Measurements from ENCODE around the gene TANGO2. TPM values are rescaled to one million over a fixed set of nuclear protein-coding genes. Genes with fewer than 3 reads are reported as not detected.
A peak's percentile ranks its signal among the peaks of the same experiment; 100 is the strongest.

The TANGO2 gene
- total and polyA plus RNA-seq, 9 of the 15 experiments (the other 6 are each of a cell fraction or from before 2014, with no cell fraction given) = 15.5 to 94.9 (median 70.1) TPM

- TF ChIP-seq, protein P1, sequence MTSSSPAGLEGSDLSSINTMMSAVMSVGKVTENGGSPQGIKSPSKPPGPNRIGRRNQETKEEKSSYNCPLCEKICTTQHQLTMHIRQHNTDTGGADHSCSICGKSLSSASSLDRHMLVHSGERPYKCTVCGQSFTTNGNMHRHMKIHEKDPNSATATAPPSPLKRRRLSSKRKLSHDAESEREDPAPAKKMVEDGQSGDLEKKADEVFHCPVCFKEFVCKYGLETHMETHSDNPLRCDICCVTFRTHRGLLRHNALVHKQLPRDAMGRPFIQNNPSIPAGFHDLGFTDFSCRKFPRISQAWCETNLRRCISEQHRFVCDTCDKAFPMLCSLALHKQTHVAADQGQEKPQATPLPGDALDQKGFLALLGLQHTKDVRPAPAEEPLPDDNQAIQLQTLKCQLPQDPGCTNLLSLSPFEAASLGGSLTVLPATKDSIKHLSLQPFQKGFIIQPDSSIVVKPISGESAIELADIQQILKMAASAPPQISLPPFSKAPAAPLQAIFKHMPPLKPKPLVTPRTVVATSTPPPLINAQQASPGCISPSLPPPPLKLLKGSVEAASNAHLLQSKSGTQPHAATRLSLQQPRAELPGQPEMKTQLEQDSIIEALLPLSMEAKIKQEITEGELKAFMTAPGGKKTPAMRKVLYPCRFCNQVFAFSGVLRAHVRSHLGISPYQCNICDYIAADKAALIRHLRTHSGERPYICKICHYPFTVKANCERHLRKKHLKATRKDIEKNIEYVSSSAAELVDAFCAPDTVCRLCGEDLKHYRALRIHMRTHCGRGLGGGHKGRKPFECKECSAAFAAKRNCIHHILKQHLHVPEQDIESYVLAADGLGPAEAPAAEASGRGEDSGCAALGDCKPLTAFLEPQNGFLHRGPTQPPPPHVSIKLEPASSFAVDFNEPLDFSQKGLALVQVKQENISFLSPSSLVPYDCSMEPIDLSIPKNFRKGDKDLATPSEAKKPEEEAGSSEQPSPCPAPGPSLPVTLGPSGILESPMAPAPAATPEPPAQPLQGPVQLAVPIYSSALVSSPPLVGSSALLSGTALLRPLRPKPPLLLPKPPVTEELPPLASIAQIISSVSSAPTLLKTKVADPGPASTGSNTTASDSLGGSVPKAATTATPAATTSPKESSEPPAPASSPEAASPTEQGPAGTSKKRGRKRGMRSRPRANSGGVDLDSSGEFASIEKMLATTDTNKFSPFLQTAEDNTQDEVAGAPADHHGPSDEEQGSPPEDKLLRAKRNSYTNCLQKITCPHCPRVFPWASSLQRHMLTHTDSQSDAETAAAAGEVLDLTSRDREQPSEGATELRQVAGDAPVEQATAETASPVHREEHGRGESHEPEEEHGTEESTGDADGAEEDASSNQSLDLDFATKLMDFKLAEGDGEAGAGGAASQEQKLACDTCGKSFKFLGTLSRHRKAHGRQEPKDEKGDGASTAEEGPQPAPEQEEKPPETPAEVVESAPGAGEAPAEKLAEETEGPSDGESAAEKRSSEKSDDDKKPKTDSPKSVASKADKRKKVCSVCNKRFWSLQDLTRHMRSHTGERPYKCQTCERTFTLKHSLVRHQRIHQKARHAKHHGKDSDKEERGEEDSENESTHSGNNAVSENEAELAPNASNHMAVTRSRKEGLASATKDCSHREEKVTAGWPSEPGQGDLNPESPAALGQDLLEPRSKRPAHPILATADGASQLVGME (CRISPR knock-in tag; IDR thresholded peaks at IDR 0.05) = peak; percentile 62; the same call in 1 of the 2 replicates
- TF ChIP-seq BHLHE40 (IDR thresholded peaks at IDR 0.05; ENCODE audit: low read length) (peak; percentile 76), ELF1 (tag; IDR thresholded peaks at IDR 0.05) (no peak), BRD9 (IDR thresholded peaks at IDR 0.05; ENCODE audit: low read depth, partially characterized antibody) (no peak), EP300 (IDR thresholded peaks at IDR 0.05; ENCODE audit: low read length) (no peak), PCBP2 (IDR thresholded peaks at IDR 0.05; ENCODE audit: low read depth, low read length, poor library complexity, severe bottlenecking) (no peak), TRIM28 (IDR thresholded peaks at IDR 0.05) (no peak), ZFX (CRISPR knock-in tag; IDR thresholded peaks at IDR 0.05) (no peak), TAF7 (tag; IDR thresholded peaks at IDR 0.05) (no peak), PHTF2 (CRISPR knock-in tag; IDR thresholded peaks at IDR 0.05) (no peak), SRSF3 (IDR thresholded peaks at IDR 0.05; ENCODE audit: insufficient read depth, low read length) (no peak), ZNF316 (IDR thresholded peaks at IDR 0.05) (no peak), ZNF140 (CRISPR knock-in tag; IDR thresholded peaks at IDR 0.05) (no peak), ESRRB (CRISPR knock-in tag; IDR thresholded peaks at IDR 0.05; ENCODE audit: borderline replicate concordance) (no peak), SP1 (CRISPR knock-in tag; IDR thresholded peaks at IDR 0.05) (no peak), ELF4 (CRISPR knock-in tag; IDR thresholded peaks at IDR 0.05) (no peak; the same call in 1 of the 2 replicates), NCOA2 (IDR thresholded peaks at IDR 0.05; ENCODE audit: partially characterized antibody in 2 of 2) (no peak)
- TF ChIP-seq, protein P2, sequence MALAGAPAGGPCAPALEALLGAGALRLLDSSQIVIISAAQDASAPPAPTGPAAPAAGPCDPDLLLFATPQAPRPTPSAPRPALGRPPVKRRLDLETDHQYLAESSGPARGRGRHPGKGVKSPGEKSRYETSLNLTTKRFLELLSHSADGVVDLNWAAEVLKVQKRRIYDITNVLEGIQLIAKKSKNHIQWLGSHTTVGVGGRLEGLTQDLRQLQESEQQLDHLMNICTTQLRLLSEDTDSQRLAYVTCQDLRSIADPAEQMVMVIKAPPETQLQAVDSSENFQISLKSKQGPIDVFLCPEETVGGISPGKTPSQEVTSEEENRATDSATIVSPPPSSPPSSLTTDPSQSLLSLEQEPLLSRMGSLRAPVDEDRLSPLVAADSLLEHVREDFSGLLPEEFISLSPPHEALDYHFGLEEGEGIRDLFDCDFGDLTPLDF (CRISPR knock-in tag; IDR thresholded peaks at IDR 0.05) = no peak
- TF ChIP-seq, protein P3, sequence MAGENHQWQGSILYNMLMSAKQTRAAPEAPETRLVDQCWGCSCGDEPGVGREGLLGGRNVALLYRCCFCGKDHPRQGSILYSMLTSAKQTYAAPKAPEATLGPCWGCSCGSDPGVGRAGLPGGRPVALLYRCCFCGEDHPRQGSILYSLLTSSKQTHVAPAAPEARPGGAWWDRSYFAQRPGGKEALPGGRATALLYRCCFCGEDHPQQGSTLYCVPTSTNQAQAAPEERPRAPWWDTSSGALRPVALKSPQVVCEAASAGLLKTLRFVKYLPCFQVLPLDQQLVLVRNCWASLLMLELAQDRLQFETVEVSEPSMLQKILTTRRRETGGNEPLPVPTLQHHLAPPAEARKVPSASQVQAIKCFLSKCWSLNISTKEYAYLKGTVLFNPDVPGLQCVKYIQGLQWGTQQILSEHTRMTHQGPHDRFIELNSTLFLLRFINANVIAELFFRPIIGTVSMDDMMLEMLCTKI (IDR thresholded peaks at IDR 0.05; ENCODE audit: partially characterized antibody) = no peak
- TF ChIP-seq, protein P4, sequence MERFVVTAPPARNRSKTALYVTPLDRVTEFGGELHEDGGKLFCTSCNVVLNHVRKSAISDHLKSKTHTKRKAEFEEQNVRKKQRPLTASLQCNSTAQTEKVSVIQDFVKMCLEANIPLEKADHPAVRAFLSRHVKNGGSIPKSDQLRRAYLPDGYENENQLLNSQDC (CRISPR knock-in tag; IDR thresholded peaks at IDR 0.05) = no peak
Measured at GRCh38 chr22:20011123-20011992, 9.6 kb upstream of the TANGO2 start (continued).

Data from K562 (cell line).